Left ventricle myocardium inferior (tissue), 1 donor: ENCODE results near the gene RBBP8NL. TPM values are rescaled to one million over a fixed set of nuclear protein-coding genes. Genes with fewer than 3 reads are reported as not detected.

ENCODE experiments used
- DNase-seq: peaks from one replicate; pipeline ENCODE4 v3.0.0-alpha.2; 2020
- H3K27ac ChIP-seq: fragments of 200-600 bp; replicated peaks from 2 replicates; pipeline ENCODE4 v1.8.0; 2021
- H3K27me3 ChIP-seq: fragments of 200-600 bp; 2 replicates; pipeline ENCODE4 v1.8.0; 2021; ENCODE audit warnings: low read depth
- H3K36me3 ChIP-seq: fragments of 200-600 bp; 2 replicates; pipeline ENCODE4 v1.8.0; 2021
- H3K4me1 ChIP-seq: fragments of 200-600 bp; 2 replicates; pipeline ENCODE4 v1.8.0; 2021
- H3K4me3 ChIP-seq: fragments of 200-600 bp; 2 replicates; pipeline ENCODE4 v1.8.0; 2021; ENCODE audit warnings: mild to moderate bottlenecking, moderate library complexity
- H3K9me3 ChIP-seq: fragments of 200-600 bp; replicated peaks from 2 replicates; pipeline ENCODE4 v1.8.0; 2021
- CTCF ChIP-seq: fragments of 200-600 bp; IDR thresholded peaks from 2 replicates; pipeline ENCODE4 v1.8.0; 2021; ENCODE audit warnings: antibody characterized with exemption, mild to moderate bottlenecking, borderline replicate concordance
- intact Hi-C: fragments of 100-400 bp; cut with micrococcal nuclease; formaldehyde crosslinking; loops from one replicate; pipeline ENCODE4 v1.11.0; 2022
- total RNA-seq: library from RNA; stranded (reverse); fragmentation: NEBNext Ultra II Directional; extraction: Animal tissue kit (Norgen Biotek cat#: 25700); gene quantifications from one replicate; pipeline ENCODE4 v1.2.1, GENCODE V29; 2021
- donor health status: DM: no; HTN: yes; CAD: no; lungs with severe emphysema.

RBBP8NL gene
- total RNA-seq, 1 donor from 2014 or later: not detected

- Histone ChIP-seq H3K4me3 (no peak overlapping the region), H3K9me3 (no peaks in the 10 kb centered on the region), H3K27ac (no peak overlapping the region), H3K36me3 (no peaks in the 10 kb centered on the region), H3K27me3 (peaks cover 74% of the 10 kb centered on the region), H3K4me1 (peaks cover 10% of the 10 kb centered on the region)
- no peak for DNase-seq
- TF ChIP-seq CTCF: no peak
- intact Hi-C loops: no loop called here
Measured at GRCh38 chr20:62470001-62470400, 42.7 kb upstream of the RBBP8NL start.

- intact Hi-C loops: no loop called here
- peaks cover 67% of the 10 kb centered on the region for H3K27me3 ChIP-seq
- H3K4me1 ChIP-seq: peaks cover 4% of the 10 kb centered on the region
- no peaks in the 10 kb centered on the region for H3K36me3 ChIP-seq
- H3K9me3 ChIP-seq: no peaks in the 10 kb centered on the region
- no peak overlapping the region for H3K27ac ChIP-seq
- no peak for DNase-seq
- H3K4me3 ChIP-seq: no peak overlapping the region
- no peak for TF ChIP-seq CTCF
Measured at GRCh38 chr20:62469352-62469751, 42.0 kb upstream of the RBBP8NL start.

- DNase-seq: no peak
- intact Hi-C loops: no loop called here
- H3K27me3 ChIP-seq: peaks cover 45% of the 10 kb centered on the region
- no peak overlapping the region for H3K4me3 ChIP-seq
- H3K4me1 ChIP-seq: peaks cover 2% of the 10 kb centered on the region
- no peak for TF ChIP-seq CTCF
- H3K36me3 ChIP-seq: no peaks in the 10 kb centered on the region
- H3K27ac ChIP-seq: no peak overlapping the region
- no peaks in the 10 kb centered on the region for H3K9me3 ChIP-seq
Measured at GRCh38 chr20:62466806-62467537, 39.6 kb upstream of the RBBP8NL start.

GRCh38 chr20:62466072-62466760 lies 38.9 kb upstream of the RBBP8NL start:
- Histone ChIP-seq H3K9me3 (no peaks in the 10 kb centered on the region), H3K27ac (no peak overlapping the region), H3K4me3 (no peak overlapping the region), H3K27me3 (peaks cover 40% of the 10 kb centered on the region), H3K4me1 (peaks cover 8% of the 10 kb centered on the region), H3K36me3 (no peaks in the 10 kb centered on the region)
- TF ChIP-seq CTCF: no peak
- DNase-seq: no peak
- intact Hi-C loops: no loop called here

- TF ChIP-seq CTCF: no peak
- H3K36me3 ChIP-seq: no peaks in the 10 kb centered on the region
- DNase-seq: no peak
- H3K4me1 ChIP-seq: peaks cover 14% of the 10 kb centered on the region
- H3K9me3 ChIP-seq: no peaks in the 10 kb centered on the region
- peaks cover 39% of the 10 kb centered on the region for H3K27me3 ChIP-seq
- intact Hi-C loops: no loop called here
- no peak overlapping the region for H3K4me3 ChIP-seq
- H3K27ac ChIP-seq: no peak overlapping the region
Measured at GRCh38 chr20:62464990-62465389, 37.7 kb upstream of the RBBP8NL start.
